ENCODE results near the gene WNT5B.

GRCh38 chr12:1634149-1634548 is 5.1 kb downstream of the WNT5B start:
- TF ChIP-seq CTCF (IDR thresholded peaks at IDR 0.05) (no peak), POLR2A (IDR thresholded peaks at IDR 0.05) (no peak)

All from heart left ventricle (tissue), 13 donors.